GM23338 (cell line): ENCODE results near the gene SNX3. TPM values are rescaled to one million over a fixed set of nuclear protein-coding genes. Genes with fewer than 3 reads are reported as not detected.

ENCODE experiments used
- ATAC-seq: fragments of 200-7000 bp; cut with Tn5 transposase; 3 replicates; pipeline ENCODE4 v1.9.1; 2020
- DNase-seq: peaks from one replicate; pipeline ENCODE4 v3.0.0-alpha.2; 2015; ENCODE audit warnings: low spot score
- H2AFZ ChIP-seq: fragments of 200-600 bp; sonication (generic); 2 replicates; pipeline ENCODE4 v1.8.0; 2016; ENCODE audit warnings: antibody characterized with exemption, mild to moderate bottlenecking, moderate library complexity
- H3F3A ChIP-seq: fragments of 200-600 bp; sonication (generic); replicated peaks from 2 replicates; pipeline ENCODE4 v1.8.0; 2017; ENCODE audit warnings: antibody characterized with exemption, mixed run types, low read depth
- H3K27ac ChIP-seq: fragments of 200-600 bp; sonication (generic); 2 replicates; pipeline ENCODE4 v1.6.1; 2016; ENCODE audit warnings: low read depth
- H3K27me3 ChIP-seq: fragments of 200-600 bp; sonication (generic); 2 replicates; pipeline ENCODE4 v1.8.0; 2016; ENCODE audit warnings: mild to moderate bottlenecking, mixed run types, moderate library complexity; ENCODE audit not compliant: insufficient read depth
- H3K36me3 ChIP-seq: fragments of 200-600 bp; sonication (generic); 2 replicates; pipeline ENCODE4 v1.8.0; 2016; ENCODE audit warnings: mild to moderate bottlenecking; ENCODE audit not compliant: insufficient read depth
- H3K4me1 ChIP-seq: fragments of 200-600 bp; sonication (generic); 2 replicates; pipeline ENCODE4 v1.8.0; 2016; ENCODE audit warnings: mild to moderate bottlenecking, moderate library complexity; ENCODE audit not compliant: insufficient read depth
- H3K4me2 ChIP-seq: fragments of 200-600 bp; sonication (generic); 2 replicates; pipeline ENCODE4 v1.7.1; 2017; ENCODE audit warnings: mixed run types
- H3K4me3 ChIP-seq: fragments of 200-600 bp; sonication (generic); 2 replicates; pipeline ENCODE4 v1.6.1; 2016; ENCODE audit warnings: mixed run types
- H3K79me2 ChIP-seq: fragments of 200-600 bp; sonication (generic); replicated peaks from 2 replicates; pipeline ENCODE4 v1.8.0; 2017; ENCODE audit warnings: mild to moderate bottlenecking; ENCODE audit not compliant: insufficient read depth
- H3K9me2 ChIP-seq: fragments of 200-600 bp; sonication (generic); 2 replicates; pipeline ENCODE4 v1.8.0; 2017; ENCODE audit not compliant: insufficient read depth
- H4K20me1 ChIP-seq: fragments of 200-600 bp; sonication (generic); replicated peaks from 2 replicates; pipeline ENCODE4 v1.8.0; 2017; ENCODE audit warnings: mild to moderate bottlenecking; ENCODE audit not compliant: insufficient read depth
- H3K27ac Mint-ChIP-seq: 2 replicates; pipeline ENCODE4 v1.8.0; 2020; ENCODE audit warnings: inconsistent platforms, mild to moderate bottlenecking, moderate library complexity, mixed read lengths
- H3K27me3 Mint-ChIP-seq: 3 replicates; pipeline ENCODE4 v1.8.0; 2022; ENCODE audit warnings: low read depth, mild to moderate bottlenecking, moderate library complexity, mixed read lengths, inconsistent platforms; ENCODE audit not compliant: insufficient read depth, poor library complexity
- H3K36me3 Mint-ChIP-seq: 3 replicates; pipeline ENCODE4 v1.8.0; 2021; ENCODE audit warnings: low read depth, mild to moderate bottlenecking, inconsistent platforms, moderate library complexity, mixed read lengths
- H3K4me1 Mint-ChIP-seq: 3 replicates; pipeline ENCODE4 v1.8.0; 2020; ENCODE audit warnings: mild to moderate bottlenecking, inconsistent platforms, mixed read lengths
- H3K4me3 Mint-ChIP-seq: 3 replicates; pipeline ENCODE4 v1.8.0; 2021; ENCODE audit warnings: moderate library complexity, mild to moderate bottlenecking, inconsistent platforms, mixed read lengths
- H3K9me3 Mint-ChIP-seq: 3 replicates; pipeline ENCODE4 v1.8.0; 2020; ENCODE audit warnings: moderate library complexity, mild to moderate bottlenecking, inconsistent platforms, mixed read lengths
- CREB1 ChIP-seq: fragments of 250-450 bp; sonication (Bioruptor Pico); IDR thresholded peaks from 2 replicates; pipeline ENCODE4 v1.5.0; 2020; ENCODE audit warnings: low read depth, mild to moderate bottlenecking, moderate library complexity
- EZH2 ChIP-seq: fragments of 200-600 bp; sonication (generic); IDR thresholded peaks from one replicate; pipeline ENCODE4 v1.8.0; 2017; ENCODE audit warnings: antibody characterized with exemption, mild to moderate bottlenecking, low read depth; ENCODE audit not compliant: unreplicated experiment
- EZH2phosphoT487 ChIP-seq: fragments of 200-600 bp; sonication (generic); IDR thresholded peaks from one replicate; pipeline ENCODE4 v1.8.1; 2018; ENCODE audit warnings: antibody characterized with exemption; ENCODE audit not compliant: unreplicated experiment
- JUNB ChIP-seq: IDR thresholded peaks from one replicate; pipeline ENCODE4 v1.6.1; 2016; ENCODE audit warnings: antibody characterized with exemption; ENCODE audit not compliant: unreplicated experiment
- POLR2AphosphoS5 ChIP-seq: IDR thresholded peaks from 2 replicates; pipeline ENCODE4 v1.6.1; 2016; ENCODE audit warnings: antibody characterized with exemption, low read depth
- REST ChIP-seq: IDR thresholded peaks from one replicate; pipeline ENCODE4 v1.6.1; 2018; ENCODE audit warnings: antibody characterized with exemption; ENCODE audit not compliant: unreplicated experiment
- ZNF331 ChIP-seq: fragments of 250-450 bp; sonication (Bioruptor Pico); IDR thresholded peaks from 2 replicates; pipeline ENCODE4 v1.5.0; 2020; ENCODE audit warnings: low read depth, mild to moderate bottlenecking, moderate library complexity
- polyA plus RNA-seq: library from polyadenylated mRNA; unstranded; fragments of >200 nt; fragmentation: Nextera tagmentation; extraction: Ambion mirVana; gene quantifications from 2 replicates; pipeline ENCODE4 v1.2.1, GENCODE V29; 2016
- total RNA-seq: library from RNA; depleted of rRNA; stranded (reverse); fragments of >200 nt; shearing (Covaris generic); gene quantifications from 2 replicates; pipeline ENCODE4 v1.2.3, GENCODE V29; 2014
- TF ChIP-seq, protein P1 (sequence below): fragments of 250-450 bp; sonication (Bioruptor Pico); IDR thresholded peaks from 2 replicates; pipeline ENCODE4 v1.5.0; 2020; ENCODE audit warnings: mild to moderate bottlenecking, moderate library complexity

Gene SNX3
- total and polyA plus RNA-seq, 2 experiments from 2014 or later, result 87.2 to 123 TPM

DNA sequence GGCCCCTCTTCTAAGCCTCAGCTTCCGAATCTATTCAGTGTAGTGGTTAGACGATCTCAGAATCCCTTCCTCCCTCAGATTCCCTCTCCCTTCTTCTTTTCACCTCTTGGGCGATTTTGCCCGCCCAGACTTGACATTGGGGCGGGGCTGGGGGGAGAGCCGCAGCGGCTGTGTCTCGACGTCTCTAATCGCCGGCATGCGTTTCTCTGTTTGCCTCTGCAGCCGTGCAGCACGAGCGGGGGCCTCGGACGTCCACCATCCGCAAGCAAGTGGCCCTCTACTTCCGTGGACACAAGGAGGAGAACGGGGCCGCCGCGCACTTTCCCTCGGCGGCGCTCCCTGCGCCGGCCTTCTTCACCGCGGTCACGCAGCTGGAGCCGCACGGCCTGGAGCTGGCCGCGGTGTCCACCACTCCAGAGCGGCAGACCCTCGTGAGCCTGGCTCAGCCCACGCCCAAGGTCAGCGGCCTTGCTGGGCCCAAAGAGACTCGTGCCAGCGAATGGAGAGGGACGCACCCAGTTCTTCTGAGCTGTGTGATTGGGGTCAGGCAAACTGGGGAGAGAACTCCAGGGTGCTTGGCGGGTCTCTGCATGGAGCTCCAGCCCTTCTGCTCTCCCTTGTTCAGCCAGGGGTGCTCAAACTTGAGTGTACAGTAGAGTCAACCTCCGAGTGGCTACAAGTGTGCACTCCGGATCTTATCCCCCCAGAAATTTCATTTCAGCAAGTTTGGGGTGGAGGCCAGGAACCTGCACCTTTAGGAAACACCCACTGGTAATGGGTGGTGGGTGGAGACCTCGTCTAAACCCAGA is 84.4 kb downstream of the SNX3 start:
- DNase-seq, result peak; percentile 59
- peak; percentile 66 for TF ChIP-seq EZH2
- peak; percentile 67 for TF ChIP-seq EZH2phosphoT487
- TF ChIP-seq CREB1 (CRISPR knock-in tag), result no peak
- H3K27me3 Mint-ChIP-seq, result peaks cover 90% of the 10 kb centered on the region
- Histone ChIP-seq H2AFZ (peak overlapping the region; percentile 49; the same call in 1 of the 2 replicates), H3F3A (peaks cover 38% of the 10 kb centered on the region), H3K4me1 (peaks cover 65% of the 10 kb centered on the region), H4K20me1 (peaks cover 32% of the 10 kb centered on the region), H3K36me3 (no peaks in the 10 kb centered on the region), H3K9me2 (no peaks in the 10 kb centered on the region), H3K4me3 (peak overlapping the region; percentile 53), H3K27me3 (peaks cover 86% of the 10 kb centered on the region), H3K4me2 (peak overlapping the region; percentile 86), H3K79me2 (no peaks in the 10 kb centered on the region), H3K27ac (no peak overlapping the region)
- peak overlapping the region; percentile 68 for H3K4me3 Mint-ChIP-seq
- H3K4me1 Mint-ChIP-seq, result peaks cover 53% of the 10 kb centered on the region
- no peaks in the 10 kb centered on the region for H3K36me3 Mint-ChIP-seq
- peak; percentile 6 for ATAC-seq
- no peak overlapping the region for H3K27ac Mint-ChIP-seq
- no peaks in the 10 kb centered on the region; the same call in 2 of the 3 replicates for H3K9me3 Mint-ChIP-seq

GRCh38 chr6:108175592-108176279 is 85.1 kb downstream of the SNX3 start:
- peak; percentile 54 for ATAC-seq
- H3K27me3 ChIP-seq, result peaks cover 86% of the 10 kb centered on the region
- no peaks in the 10 kb centered on the region for H3K36me3 Mint-ChIP-seq
- no peak overlapping the region for H3K27ac Mint-ChIP-seq
- DNase-seq, result peak; percentile 77
- H3K4me1 ChIP-seq, result peaks cover 73% of the 10 kb centered on the region
- no peaks in the 10 kb centered on the region for H3K79me2 ChIP-seq
- peaks cover 92% of the 10 kb centered on the region for H3K27me3 Mint-ChIP-seq
- H3K4me2 ChIP-seq, result peak overlapping the region; percentile 86
- peak overlapping the region; percentile 49; the same call in 1 of the 2 replicates for H2AFZ ChIP-seq
- peak overlapping the region; percentile 53 for H3K4me3 ChIP-seq
- H3K27ac ChIP-seq, result no peak overlapping the region
- H3K4me3 Mint-ChIP-seq, result peak overlapping the region; percentile 68
- peaks cover 55% of the 10 kb centered on the region for H3K4me1 Mint-ChIP-seq
- H3K9me2 ChIP-seq, result no peaks in the 10 kb centered on the region
- no peaks in the 10 kb centered on the region for H3K36me3 ChIP-seq
- H3F3A ChIP-seq, result peaks cover 44% of the 10 kb centered on the region
- no peaks in the 10 kb centered on the region; the same call in 2 of the 3 replicates for H3K9me3 Mint-ChIP-seq
- H4K20me1 ChIP-seq, result peaks cover 39% of the 10 kb centered on the region
- TF ChIP-seq REST (peak; percentile 27), ZNF331 (CRISPR knock-in tag) (no peak), POLR2AphosphoS5 (no peak), JUNB (peak; percentile 19), EZH2phosphoT487 (peak; percentile 2)
- TF ChIP-seq, protein P1, sequence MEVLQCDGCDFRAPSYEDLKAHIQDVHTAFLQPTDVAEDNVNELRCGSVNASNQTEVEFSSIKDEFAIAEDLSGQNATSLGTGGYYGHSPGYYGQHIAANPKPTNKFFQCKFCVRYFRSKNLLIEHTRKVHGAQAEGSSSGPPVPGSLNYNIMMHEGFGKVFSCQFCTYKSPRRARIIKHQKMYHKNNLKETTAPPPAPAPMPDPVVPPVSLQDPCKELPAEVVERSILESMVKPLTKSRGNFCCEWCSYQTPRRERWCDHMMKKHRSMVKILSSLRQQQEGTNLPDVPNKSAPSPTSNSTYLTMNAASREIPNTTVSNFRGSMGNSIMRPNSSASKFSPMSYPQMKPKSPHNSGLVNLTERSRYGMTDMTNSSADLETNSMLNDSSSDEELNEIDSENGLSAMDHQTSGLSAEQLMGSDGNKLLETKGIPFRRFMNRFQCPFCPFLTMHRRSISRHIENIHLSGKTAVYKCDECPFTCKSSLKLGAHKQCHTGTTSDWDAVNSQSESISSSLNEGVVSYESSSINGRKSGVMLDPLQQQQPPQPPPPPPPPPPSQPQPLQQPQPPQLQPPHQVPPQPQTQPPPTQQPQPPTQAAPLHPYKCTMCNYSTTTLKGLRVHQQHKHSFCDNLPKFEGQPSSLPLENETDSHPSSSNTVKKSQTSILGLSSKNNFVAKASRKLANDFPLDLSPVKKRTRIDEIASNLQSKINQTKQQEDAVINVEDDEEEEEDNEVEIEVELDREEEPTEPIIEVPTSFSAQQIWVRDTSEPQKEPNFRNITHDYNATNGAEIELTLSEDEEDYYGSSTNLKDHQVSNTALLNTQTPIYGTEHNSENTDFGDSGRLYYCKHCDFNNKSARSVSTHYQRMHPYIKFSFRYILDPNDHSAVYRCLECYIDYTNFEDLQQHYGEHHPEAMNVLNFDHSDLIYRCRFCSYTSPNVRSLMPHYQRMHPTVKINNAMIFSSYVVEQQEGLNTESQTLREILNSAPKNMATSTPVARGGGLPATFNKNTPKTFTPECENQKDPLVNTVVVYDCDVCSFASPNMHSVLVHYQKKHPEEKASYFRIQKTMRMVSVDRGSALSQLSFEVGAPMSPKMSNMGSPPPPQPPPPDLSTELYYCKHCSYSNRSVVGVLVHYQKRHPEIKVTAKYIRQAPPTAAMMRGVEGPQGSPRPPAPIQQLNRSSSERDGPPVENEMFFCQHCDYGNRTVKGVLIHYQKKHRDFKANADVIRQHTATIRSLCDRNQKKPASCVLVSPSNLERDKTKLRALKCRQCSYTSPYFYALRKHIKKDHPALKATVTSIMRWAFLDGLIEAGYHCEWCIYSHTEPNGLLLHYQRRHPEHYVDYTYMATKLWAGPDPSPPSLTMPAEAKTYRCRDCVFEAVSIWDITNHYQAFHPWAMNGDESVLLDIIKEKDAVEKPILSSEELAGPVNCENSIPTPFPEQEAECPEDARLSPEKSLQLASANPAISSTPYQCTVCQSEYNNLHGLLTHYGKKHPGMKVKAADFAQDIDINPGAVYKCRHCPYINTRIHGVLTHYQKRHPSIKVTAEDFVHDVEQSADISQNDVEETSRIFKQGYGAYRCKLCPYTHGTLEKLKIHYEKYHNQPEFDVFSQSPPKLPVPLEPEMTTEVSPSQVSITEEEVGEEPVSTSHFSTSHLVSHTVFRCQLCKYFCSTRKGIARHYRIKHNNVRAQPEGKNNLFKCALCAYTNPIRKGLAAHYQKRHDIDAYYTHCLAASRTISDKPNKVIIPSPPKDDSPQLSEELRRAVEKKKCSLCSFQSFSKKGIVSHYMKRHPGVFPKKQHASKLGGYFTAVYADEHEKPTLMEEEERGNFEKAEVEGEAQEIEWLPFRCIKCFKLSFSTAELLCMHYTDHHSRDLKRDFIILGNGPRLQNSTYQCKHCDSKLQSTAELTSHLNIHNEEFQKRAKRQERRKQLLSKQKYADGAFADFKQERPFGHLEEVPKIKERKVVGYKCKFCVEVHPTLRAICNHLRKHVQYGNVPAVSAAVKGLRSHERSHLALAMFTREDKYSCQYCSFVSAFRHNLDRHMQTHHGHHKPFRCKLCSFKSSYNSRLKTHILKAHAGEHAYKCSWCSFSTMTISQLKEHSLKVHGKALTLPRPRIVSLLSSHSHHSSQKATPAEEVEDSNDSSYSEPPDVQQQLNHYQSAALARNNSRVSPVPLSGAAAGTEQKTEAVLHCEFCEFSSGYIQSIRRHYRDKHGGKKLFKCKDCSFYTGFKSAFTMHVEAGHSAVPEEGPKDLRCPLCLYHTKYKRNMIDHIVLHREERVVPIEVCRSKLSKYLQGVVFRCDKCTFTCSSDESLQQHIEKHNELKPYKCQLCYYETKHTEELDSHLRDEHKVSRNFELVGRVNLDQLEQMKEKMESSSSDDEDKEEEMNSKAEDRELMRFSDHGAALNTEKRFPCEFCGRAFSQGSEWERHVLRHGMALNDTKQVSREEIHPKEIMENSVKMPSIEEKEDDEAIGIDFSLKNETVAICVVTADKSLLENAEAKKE, result no peak
